MM.1S (cell line): ENCODE data around the gene BMP7.

Experiments used
- EZH2 ChIP-seq: fragments of 300-600 bp; sonication (generic); optimal IDR thresholded peaks from 2 replicates; pipeline ENCODE3; 2017; ENCODE audit warnings: low read depth, mild to moderate bottlenecking, antibody characterized with exemption, low read length, mixed read lengths
- EZH2phosphoT487 ChIP-seq: fragments of 300-600 bp; sonication (generic); IDR thresholded peaks from 2 replicates; pipeline ENCODE4 v1.6.1; 2018; ENCODE audit warnings: antibody characterized with exemption, low read length
- TF ChIP-seq, protein P1 (sequence below): fragments of 300-600 bp; sonication (generic); IDR thresholded peaks from 2 replicates; pipeline ENCODE4 v1.5.1; 2016; ENCODE audit warnings: antibody characterized with exemption, low read length, mixed read lengths

DNA sequence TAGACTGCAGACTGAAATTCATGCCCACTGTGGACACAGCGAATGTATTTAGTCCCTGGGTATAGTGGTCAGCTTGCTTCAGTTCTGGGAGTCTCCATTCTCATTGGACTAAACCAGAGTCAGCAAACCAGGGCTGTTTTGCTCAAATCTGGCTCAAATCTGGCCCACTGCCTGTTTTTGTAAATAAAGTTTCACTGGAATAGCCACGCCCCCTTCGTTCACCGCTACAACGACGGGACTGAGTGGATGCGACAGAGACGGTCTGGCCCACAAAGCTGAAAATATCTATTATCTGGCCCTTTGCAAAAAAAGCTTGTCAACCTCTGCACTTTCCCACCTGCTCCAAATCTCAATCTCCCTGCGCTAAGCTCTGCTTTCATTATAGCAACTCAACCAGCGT is 135.4 kb downstream of the BMP7 start:
- TF ChIP-seq, protein P1, sequence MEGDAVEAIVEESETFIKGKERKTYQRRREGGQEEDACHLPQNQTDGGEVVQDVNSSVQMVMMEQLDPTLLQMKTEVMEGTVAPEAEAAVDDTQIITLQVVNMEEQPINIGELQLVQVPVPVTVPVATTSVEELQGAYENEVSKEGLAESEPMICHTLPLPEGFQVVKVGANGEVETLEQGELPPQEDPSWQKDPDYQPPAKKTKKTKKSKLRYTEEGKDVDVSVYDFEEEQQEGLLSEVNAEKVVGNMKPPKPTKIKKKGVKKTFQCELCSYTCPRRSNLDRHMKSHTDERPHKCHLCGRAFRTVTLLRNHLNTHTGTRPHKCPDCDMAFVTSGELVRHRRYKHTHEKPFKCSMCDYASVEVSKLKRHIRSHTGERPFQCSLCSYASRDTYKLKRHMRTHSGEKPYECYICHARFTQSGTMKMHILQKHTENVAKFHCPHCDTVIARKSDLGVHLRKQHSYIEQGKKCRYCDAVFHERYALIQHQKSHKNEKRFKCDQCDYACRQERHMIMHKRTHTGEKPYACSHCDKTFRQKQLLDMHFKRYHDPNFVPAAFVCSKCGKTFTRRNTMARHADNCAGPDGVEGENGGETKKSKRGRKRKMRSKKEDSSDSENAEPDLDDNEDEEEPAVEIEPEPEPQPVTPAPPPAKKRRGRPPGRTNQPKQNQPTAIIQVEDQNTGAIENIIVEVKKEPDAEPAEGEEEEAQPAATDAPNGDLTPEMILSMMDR: no peak
- no peak for TF ChIP-seq EZH2
- no peak for TF ChIP-seq EZH2phosphoT487
